Forelimb muscle (tissue), 1 donor: ENCODE results near the gene HAPSTR1. TPM values are rescaled to one million over a fixed set of nuclear protein-coding genes. Genes with fewer than 3 reads are reported as not detected.
"Not testable (repeated sequence)": the region's sequence is repeated elsewhere in the genome, so short reads cannot be mapped to it uniquely, and the experiment has no call there.

Source experiments
- DNase-seq: peaks from one replicate; pipeline ENCODE4 v3.0.0-alpha.2; 2013; ENCODE audit warnings: low read depth
- polyA plus RNA-seq: library from polyadenylated mRNA; unstranded; fragments of 120-200 nt; gene quantifications from one replicate; pipeline ENCODE4 v1.2.1, GENCODE V29; 2013; ENCODE audit not compliant: insufficient read length

HAPSTR1 gene, protein sequence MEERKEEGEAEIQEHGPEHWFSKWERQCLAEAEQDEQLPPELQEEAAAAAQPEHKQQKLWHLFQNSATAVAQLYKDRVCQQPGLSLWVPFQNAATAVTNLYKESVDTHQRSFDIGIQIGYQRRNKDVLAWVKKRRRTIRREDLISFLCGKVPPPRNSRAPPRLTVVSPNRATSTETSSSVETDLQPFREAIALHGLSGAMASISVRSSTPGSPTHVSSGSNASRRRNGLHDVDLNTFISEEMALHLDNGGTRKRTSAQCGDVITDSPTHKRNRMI
- polyA plus RNA-seq, result 31.0 TPM

GRCh38 chr16:9090960-9091866 lies at the start of gene HAPSTR1:
TSS of gene HAPSTR1 (plus strand) at chr16:9091644. CDS start at chr16:9092045, 401 bp downstream.
- DNase-seq, result peak; percentile 99

DNA sequence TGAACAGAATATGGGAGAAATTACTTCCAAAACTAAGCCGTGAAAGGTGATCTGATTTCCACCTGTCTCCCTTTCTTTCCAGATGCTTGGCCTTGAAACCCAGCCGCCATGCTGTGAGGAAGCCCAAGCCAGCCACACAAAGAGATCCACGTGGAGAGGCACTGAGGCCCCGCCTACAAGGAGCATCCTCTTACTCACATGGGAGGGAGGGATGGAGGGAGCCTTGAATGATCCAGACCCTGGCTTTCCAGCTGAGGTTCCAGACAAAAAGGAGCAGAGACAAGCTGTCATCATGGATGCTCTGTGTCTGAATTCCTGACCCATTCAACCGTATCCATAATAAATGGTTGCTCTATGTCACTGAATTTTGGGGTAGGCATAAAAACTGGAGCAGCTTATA lies 48.9 kb upstream of the HAPSTR1 start:
- no peak for DNase-seq

DNA sequence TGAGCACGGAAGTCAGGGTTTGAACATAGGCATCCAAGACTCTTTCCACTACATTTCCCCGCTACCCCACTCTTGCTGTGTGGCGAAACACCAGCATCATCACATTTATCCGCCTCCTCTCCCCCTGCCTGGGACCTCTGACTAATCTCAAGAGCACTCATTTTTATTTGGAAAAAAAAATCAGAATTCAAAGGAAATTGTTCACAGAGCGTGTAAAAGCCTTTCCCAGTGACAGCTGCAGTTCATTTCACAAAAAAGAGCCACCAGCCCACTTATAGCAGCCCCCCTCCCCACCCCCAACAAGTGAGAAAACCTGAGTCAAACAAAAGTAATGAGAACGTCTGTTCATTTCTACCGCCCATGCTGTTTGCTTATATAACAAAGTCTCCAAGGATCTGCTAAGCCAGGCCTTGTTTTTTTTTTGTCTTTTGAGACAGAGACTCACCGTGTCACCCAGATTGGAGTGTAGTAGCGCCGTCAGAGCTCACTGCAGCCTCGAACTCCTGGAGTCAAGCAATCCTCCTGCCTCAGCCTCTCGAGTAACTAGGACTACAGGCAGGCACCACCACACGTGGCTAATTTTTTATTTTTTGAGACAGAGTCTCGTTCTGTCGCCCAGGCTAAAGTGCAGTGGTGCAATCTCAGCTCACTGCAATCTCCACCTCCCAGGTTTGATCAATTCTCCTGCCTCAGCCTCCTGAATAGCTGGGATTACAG lies 48.3 kb upstream of the HAPSTR1 start:
- no peak for DNase-seq

GRCh38 chr16:9045562-9045961 lies 45.9 kb upstream of the HAPSTR1 start:
- DNase-seq, result not testable (repeated sequence)

GRCh38 chr16:9046667-9047055 lies 44.8 kb upstream of the HAPSTR1 start:
- DNase-seq, result no peak

DNA sequence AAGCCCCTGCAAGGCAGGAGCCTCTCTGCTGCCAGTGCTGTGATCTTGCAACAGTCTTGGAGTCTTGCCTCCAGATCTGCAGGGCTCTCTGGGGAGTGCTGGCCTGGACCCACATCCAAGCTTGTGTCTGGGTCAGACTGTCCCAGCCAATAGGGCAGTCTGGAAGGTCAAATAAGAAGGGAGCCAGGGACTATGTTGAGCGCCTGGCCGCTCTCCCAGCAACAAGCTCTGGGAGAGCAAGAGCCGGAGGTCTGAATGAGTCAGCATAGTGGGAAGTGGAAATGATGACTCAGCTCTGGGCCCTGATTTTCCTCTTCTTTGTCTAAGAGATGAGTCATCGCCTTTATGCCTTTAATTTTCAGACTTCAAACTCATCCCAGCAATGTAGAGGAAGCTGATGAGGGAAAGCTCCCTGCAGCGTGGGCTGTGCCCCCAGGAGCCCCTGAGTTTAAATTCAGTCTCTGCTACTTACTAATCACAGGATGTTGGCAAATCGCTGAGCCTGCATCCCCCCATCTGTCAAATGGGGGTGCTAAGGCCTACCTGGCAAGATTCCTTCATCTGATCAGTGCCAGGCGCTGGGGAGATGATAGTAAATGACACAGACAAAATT lies 43.6 kb upstream of the HAPSTR1 start:
- DNase-seq, result peak; percentile 67

DNA sequence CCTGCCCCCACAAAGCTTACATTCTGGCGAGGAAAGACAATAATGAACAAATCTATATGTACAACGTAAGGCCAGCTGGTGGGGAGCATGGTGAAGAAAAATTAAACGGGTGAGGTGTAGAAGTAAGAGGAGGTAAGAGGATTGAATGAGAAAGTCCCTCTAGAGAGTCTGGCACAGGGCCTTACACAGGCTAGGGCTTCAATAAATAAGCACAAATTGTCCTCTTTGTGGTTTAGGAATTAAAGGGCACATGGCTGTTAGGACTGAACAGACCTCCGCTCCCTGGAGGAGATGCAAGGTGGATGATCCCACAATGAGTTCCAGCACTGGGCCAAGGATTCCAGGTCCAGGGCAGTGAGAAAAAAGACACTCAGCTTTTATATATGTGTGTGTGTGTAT lies 43.1 kb upstream of the HAPSTR1 start:
- no peak for DNase-seq

DNA sequence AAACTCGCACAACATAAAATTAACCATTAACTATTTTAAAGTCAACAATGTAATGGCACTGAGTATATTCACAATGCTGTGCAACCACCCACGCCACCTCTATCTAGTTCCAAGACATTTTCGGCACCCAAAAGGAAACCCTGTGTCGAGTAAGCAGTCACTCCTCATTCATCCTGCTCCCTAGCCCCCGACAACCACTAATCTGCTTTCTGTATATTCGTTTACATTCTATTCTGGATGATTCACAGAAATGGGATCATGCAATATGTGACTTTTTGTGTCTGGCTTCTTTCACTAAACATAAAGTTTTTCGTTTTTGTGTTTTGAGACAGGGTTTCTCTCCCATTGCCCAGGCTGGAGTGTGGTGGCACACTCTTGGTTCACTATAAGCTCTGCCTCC lies 42.2 kb upstream of the HAPSTR1 start:
- no peak for DNase-seq

GRCh38 chr16:9050102-9050830 lies 41.2 kb upstream of the HAPSTR1 start:
- no peak for DNase-seq

- no peak for DNase-seq
These were observed 38.3 kb upstream of the HAPSTR1 start for GRCh38 chr16:9053006-9053601.

GRCh38 chr16:9054460-9054859 lies 37.0 kb upstream of the HAPSTR1 start:
- DNase-seq, result no peak

DNA sequence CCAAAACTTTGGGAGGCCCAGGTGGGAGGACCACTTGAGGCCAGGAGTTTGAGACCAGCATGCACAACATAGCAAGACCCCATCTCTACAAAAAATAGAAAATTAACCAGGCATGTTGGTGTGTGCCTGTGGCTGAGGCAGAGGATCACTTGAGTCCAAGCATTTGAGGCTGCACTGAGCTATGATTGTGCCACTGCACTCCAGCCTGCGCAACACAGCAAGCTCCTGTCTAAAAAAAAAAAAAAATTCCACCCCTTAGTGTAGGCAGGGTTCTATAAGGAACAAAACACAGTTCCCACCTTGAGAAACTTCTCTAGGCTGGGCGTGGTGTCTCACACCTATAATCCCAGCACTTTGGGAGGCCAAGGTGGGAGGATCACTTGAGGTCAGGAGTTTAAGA lies 36.3 kb upstream of the HAPSTR1 start:
- DNase-seq, result no peak

DNA sequence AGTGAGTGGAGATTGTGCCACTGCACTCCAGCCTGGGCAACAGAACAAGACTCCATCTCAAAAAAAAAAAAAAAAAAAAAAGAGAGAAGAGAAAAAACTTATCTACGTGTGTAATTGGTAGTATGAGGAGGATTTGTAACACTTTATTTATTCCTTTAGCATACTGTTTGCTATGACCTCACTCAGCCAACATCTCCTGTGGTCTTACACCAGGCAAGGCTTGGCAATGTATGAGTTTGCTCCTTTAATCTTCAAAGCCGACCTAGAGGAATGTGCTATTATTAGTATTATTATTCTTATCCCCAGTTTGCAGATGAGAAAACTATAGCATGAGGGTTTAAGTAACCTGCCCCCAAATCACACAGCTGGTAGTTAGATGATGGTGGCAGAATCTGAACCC lies 35.8 kb upstream of the HAPSTR1 start:
- no peak for DNase-seq

DNA sequence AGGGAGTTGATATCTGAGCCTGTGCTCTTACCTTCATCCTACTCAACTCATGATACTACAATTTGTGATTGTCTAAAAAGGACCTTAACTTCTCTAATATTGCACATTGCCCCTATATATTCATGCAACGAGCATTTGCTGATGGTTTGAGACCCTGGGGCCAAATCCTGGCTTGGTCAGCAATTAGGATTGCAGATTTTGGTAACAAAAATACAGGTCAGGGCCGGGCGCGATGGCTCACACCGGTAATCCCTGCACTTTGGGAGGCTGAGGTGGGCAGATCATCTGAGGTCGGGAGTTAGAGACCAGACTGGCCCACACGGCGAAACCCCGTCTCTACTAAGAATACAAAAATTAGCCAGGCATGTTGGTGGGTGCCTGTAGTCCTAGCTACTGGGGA lies 35.4 kb upstream of the HAPSTR1 start:
- DNase-seq, result no peak

DNA sequence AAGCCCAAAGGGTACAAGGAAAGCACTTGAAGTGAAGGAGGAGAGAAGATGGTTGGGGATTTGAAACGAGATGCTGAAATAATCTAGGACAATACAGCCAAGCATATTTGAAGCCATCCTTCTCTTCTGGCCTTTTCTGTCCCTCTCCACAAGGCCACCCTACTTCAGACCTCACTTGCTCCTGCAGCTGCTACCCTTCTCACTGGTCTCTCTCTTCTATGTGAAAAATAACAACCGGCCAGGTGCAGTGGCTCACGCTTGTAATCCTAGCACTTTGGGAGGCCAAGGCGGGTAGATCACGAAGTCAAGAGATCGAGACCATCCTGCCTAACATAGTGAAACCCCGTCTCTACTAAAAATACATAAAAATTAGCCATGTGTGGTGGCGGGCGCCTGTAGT lies 33.2 kb upstream of the HAPSTR1 start:
- DNase-seq, result no peak

DNA sequence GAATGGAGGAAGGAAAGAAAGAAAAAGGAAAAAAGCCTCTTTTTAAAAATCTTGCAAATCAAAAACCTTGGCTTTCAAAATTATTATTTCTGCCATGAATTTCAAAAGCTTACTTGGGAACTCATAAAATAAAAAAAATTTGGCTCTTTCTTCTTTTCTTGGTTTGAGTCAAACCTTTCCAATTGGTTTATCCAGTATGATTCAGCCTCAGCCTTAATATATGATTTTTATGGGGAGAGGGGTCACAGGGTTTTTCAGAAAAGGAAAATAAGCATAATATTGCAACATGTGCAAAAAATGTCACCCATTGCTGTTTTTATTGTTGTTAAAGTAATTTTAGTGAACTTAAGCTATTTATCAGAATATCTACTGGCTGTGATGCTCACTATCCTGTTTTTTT lies 31.2 kb upstream of the HAPSTR1 start:
- no peak for DNase-seq

- DNase-seq, result peak; percentile 9
These were observed 30.1 kb upstream of the HAPSTR1 start for GRCh38 chr16:9061358-9061813.

DNA sequence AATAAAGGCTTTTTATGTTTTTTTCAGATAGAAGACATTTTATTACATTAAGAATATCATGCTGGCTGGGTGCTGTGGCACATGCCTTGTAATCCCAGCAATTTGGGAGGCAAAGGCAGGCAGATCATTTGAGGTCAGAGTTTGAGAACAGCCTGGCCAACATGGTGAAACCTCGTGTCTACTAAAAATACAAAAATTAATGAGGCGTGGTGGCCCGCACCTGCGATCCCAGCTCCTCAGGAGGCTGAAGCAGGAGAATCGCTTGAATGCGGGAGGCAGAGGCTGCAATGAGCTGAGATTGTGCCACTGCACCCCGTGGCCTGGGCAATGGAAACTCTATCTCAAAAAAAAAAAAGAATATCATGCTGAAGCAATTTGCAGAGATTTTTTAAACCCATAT lies 29.1 kb upstream of the HAPSTR1 start:
- no peak for DNase-seq

- DNase-seq, result no peak
These were observed 26.4 kb upstream of the HAPSTR1 start for GRCh38 chr16:9065077-9065476.

DNA sequence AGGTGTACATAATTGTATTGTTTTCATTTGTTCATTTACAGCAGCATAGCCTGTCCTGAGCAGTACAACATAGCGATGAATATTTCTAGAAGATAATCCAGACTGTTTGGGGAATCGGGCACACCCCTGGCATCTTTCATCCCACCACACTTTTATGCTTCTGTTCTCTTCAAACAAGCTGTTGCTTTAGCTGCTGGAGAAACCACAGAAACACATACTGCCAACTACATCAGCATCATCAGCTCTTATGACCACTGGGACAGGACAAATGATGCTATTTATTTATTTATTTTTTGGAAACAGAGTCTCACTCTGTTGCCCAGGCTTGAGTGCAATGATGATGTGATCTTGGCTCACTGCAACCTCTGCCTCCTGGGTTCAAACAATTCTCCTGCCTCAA lies 22.6 kb upstream of the HAPSTR1 start:
- no peak for DNase-seq

- no peak for DNase-seq
These were observed 21.2 kb upstream of the HAPSTR1 start for GRCh38 chr16:9070254-9070653.
